Neutrophil (primary cell): ENCODE data around the gene MAP3K2.

Experiments used
- H3K27ac ChIP-seq: fragments of 200-600 bp; sonication (generic); 2 replicates; pipeline ENCODE4 v1.5.1; 2016; ENCODE audit warnings: mild to moderate bottlenecking, moderate library complexity
- H3K27me3 ChIP-seq: fragments of 200-600 bp; sonication (generic); 2 replicates; pipeline ENCODE4 v1.6.0; 2016; ENCODE audit warnings: mild to moderate bottlenecking
- H3K36me3 ChIP-seq: fragments of 200-600 bp; sonication (generic); 2 replicates; pipeline ENCODE4 v1.5.1; 2017
- H3K4me1 ChIP-seq, 2 experiments: fragments of 200-600 bp in 1 of 2; sonication (generic) in 1 of 2; 1 replicate in 1 of 2; 2 replicates in 1 of 2; pipeline versions ENCODE4 v1.5.1 to v1.6.1; 2013 to 2016; ENCODE audit warnings: low read depth in 1 of 2, low read length in 1 of 2, mild to moderate bottlenecking in 1 of 2, moderate library complexity in 1 of 2; ENCODE audit not compliant: control insufficient read depth in 1 of 2, insufficient read depth in 1 of 2
- H3K4me3 ChIP-seq, 2 experiments: fragments of 200-600 bp in 1 of 2; sonication (generic) in 1 of 2; 1 replicate in 1 of 2; 2 replicates in 1 of 2; pipeline ENCODE4 v1.5.1; 2013 to 2016; ENCODE audit warnings: low read depth in 1 of 2, low read length in 1 of 2, mild to moderate bottlenecking in 1 of 2, moderate library complexity in 1 of 2
- H3K9me3 ChIP-seq: fragments of 200-600 bp; sonication (generic); 2 replicates; pipeline ENCODE4 v1.5.1; 2016
- CTCF ChIP-seq: fragments of 200-600 bp; sonication (generic); IDR thresholded peaks from 2 replicates; pipeline ENCODE4 v1.5.1; 2016; ENCODE audit warnings: antibody characterized with exemption

MAP3K2 gene

GRCh38 chr2:127392828-127393578 is 5.2 kb upstream of the MAP3K2 start:
- Histone ChIP-seq H3K4me1 (peaks cover 36 to 50% of the 10 kb centered on the region in 2 experiments), H3K4me3 (no peak overlapping the region), H3K27ac (peak overlapping the region; percentile 100), H3K27me3 (no peaks in the 10 kb centered on the region), H3K36me3 (no peaks in the 10 kb centered on the region), H3K9me3 (no peaks in the 10 kb centered on the region)
- no peak for TF ChIP-seq CTCF

GRCh38 chr2:127392133-127392827 is 4.5 kb upstream of the MAP3K2 start:
- H3K4me1 ChIP-seq: peaks cover 36 to 51% of the 10 kb centered on the region in 2 experiments
- no peaks in the 10 kb centered on the region for H3K27me3 ChIP-seq
- no peak overlapping the region for H3K4me3 ChIP-seq
- no peaks in the 10 kb centered on the region for H3K36me3 ChIP-seq
- no peak for TF ChIP-seq CTCF
- no peaks in the 10 kb centered on the region for H3K9me3 ChIP-seq
- peak overlapping the region; percentile 100 for H3K27ac ChIP-seq

- Histone ChIP-seq H3K9me3 (no peaks in the 10 kb centered on the region), H3K36me3 (no peaks in the 10 kb centered on the region), H3K27me3 (no peaks in the 10 kb centered on the region), H3K27ac (peak overlapping the region; percentile 100), H3K4me3 (peak overlapping the region; percentile 92), H3K4me1 (peaks cover 57 to 71% of the 10 kb centered on the region in 2 experiments)
- TF ChIP-seq CTCF: no peak
Observed at GRCh38 chr2:127389778-127390435, 2.1 kb upstream of the MAP3K2 start.

GRCh38 chr2:127388423-127389164 is 819 bp upstream of the MAP3K2 start:
- H3K36me3 ChIP-seq: no peaks in the 10 kb centered on the region
- no peaks in the 10 kb centered on the region for H3K27me3 ChIP-seq
- H3K4me1 ChIP-seq: peaks cover 64 to 79% of the 10 kb centered on the region in 2 experiments
- H3K27ac ChIP-seq: peak overlapping the region; percentile 100
- no peak for TF ChIP-seq CTCF
- peak overlapping the region; percentile 92 for H3K4me3 ChIP-seq
- H3K9me3 ChIP-seq: no peaks in the 10 kb centered on the region
